Smooth muscle cell of trachea (primary cell): ENCODE results near the gene ALX3. TPM values are rescaled to one million over a fixed set of nuclear protein-coding genes. Genes with fewer than 3 reads are reported as not detected.

ENCODE experiments used
- total RNA-seq: library from RNA; depleted of rRNA; stranded (reverse); fragments of >200 nt; gene quantifications from 2 replicates; pipeline ENCODE4 v1.2.1, GENCODE V29; 2014

Gene ALX3
- total RNA-seq: not detected in 2 replicates

GRCh38 chr1:110070671-110071242, at the start of gene ALX3:
Gene ALX3, minus strand, starts transcription at chr1:110070672. Its CDS starts 60 bp downstream, at chr1:110070612.

DNA sequence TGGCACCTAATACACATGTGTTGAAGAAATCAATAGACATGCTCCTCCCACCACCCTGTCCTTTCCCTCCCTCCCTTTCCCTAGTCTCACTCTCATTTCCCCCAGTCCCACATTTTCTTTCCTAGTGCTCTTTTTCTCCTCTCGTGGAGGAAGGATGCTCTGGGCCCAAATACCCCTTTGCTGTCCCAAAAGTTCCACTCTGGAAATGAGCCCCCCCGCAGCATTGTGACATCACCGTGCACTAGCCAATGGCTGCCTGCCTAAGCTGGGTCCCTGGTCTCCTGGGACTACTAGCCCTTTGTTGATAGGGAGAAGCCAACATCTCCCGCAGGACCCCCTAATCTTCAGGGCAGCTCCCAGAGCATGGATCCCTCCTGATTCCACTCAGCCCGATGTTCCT, 41.7 kb upstream of the ALX3 start, which contains the start of gene UBL4B:
TSS of gene UBL4B (plus strand) at position 301 of the 400 bp plus-strand sequence. CDS start at position 393, 92 bp downstream.

GRCh38 chr1:110034451-110035235, 35.8 kb downstream of the ALX3 start, which contains the start of gene STRIP1:
Gene STRIP1, plus strand, starts transcription at chr1:110034624. Its CDS starts 14 bp downstream, at chr1:110034638.

Other genes with a start within 250 kb of the ALX3 start
- gene CSF1, start 159.8 kb downstream of the ALX3 start, total RNA-seq: 64.7 and 88.5 TPM in 2 replicates
- gene AHCYL1, start 85.9 kb downstream of the ALX3 start, total RNA-seq: 49.6 and 88.3 TPM in 2 replicates
- 43.8 and 58.4 TPM in 2 replicates for gene STRIP1, start 36.0 kb downstream of the ALX3 start, total RNA-seq
- gene UBL4B, start 41.8 kb upstream of the ALX3 start, total RNA-seq: under 0.01 TPM in 1 of 2 replicates, not detected in the other
- 0.29 and 0.33 TPM in 2 replicates for gene SLC6A17, start 79.8 kb upstream of the ALX3 start, total RNA-seq
- gene KCNC4, start 139.6 kb upstream of the ALX3 start, total RNA-seq: 2.6 and 8.6 TPM in 2 replicates